Fibroblast of the conjunctiva (primary cell): ENCODE data around the gene BAHCC1.

ENCODE experiments used
- DNase-seq: peaks from one replicate; pipeline ENCODE4 v3.0.0-alpha.2; 2010; ENCODE audit warnings: low read depth

Gene BAHCC1

GRCh38 chr17:81514739-81515529 is 119.7 kb downstream of the BAHCC1 start:
- DNase-seq = peak; percentile 65

- no peak for DNase-seq
Measured at GRCh38 chr17:81515530-81516041, 120.3 kb downstream of the BAHCC1 start.
